IMR-90 (cell line): Measurements from ENCODE around the gene CRHBP. TPM values are rescaled to one million over a fixed set of nuclear protein-coding genes. Genes with fewer than 3 reads are reported as not detected.

Experiments used
- ATAC-seq: fragments of 200-7000 bp; cut with Tn5 transposase; 2 replicates; pipeline ENCODE4 v1.9.1; 2020; ENCODE audit warnings: low read depth, mild to moderate bottlenecking, moderate library complexity
- BruUV-seq: library from RNA; stranded (reverse); fragments of 400-500 nt; replicated peaks from 2 replicates; lab custom pipeline; 2021; lab: Mats Ljungman, UMichigan
- CTCF ChIA-PET: fragments of 300-600 bp; formaldehyde crosslinking; extraction: SDS; loops from one replicate; lab custom pipeline; 2021; ENCODE audit warnings: antibody characterized with exemption; lab: Yijun Ruan, JAX
- POLR2A ChIA-PET: fragments of 300-600 bp; sonication (Branson Sonifier 250); formaldehyde crosslinking; loops from one replicate; lab custom pipeline; 2022; ENCODE audit warnings: antibody characterized with exemption; ENCODE audit not compliant: unreplicated experiment; lab: Charles Lee
- DNase-seq: peaks from one replicate; pipeline ENCODE4 v3.0.0; 2013
- H2AFZ ChIP-seq: replicated peaks from 2 replicates; pipeline ENCODE3; 2013; ENCODE audit warnings: low read length, mild to moderate bottlenecking; ENCODE audit not compliant: poor library complexity
- H2AK5ac ChIP-seq: 2 replicates; pipeline ENCODE4 v1.6.1; 2013; ENCODE audit warnings: low read depth, low read length, inconsistent platforms
- H2AK9ac ChIP-seq: replicated peaks from 2 replicates; pipeline ENCODE3; 2013; ENCODE audit warnings: mild to moderate bottlenecking, low read depth, low read length, moderate library complexity; ENCODE audit not compliant: poor library complexity
- H2BK120ac ChIP-seq: 2 replicates; pipeline ENCODE4 v1.6.1; 2013; ENCODE audit warnings: low read depth, low read length, inconsistent platforms
- H2BK15ac ChIP-seq: 3 replicates; pipeline ENCODE4 v1.6.1; 2013; ENCODE audit warnings: low read depth, low read length, inconsistent platforms
- H2BK20ac ChIP-seq: 2 replicates; pipeline ENCODE4 v1.6.1; 2013; ENCODE audit warnings: low read depth, mild to moderate bottlenecking, inconsistent platforms, low read length, moderate library complexity
- H2BK5ac ChIP-seq: 2 replicates; pipeline ENCODE4 v1.6.1; 2013; ENCODE audit warnings: mild to moderate bottlenecking, low read depth, low read length, inconsistent platforms; ENCODE audit not compliant: poor library complexity, severe bottlenecking
- H3K14ac ChIP-seq: replicated peaks from 2 replicates; pipeline ENCODE4 v1.6.1; 2013; ENCODE audit warnings: low read depth, low read length, inconsistent platforms
- H3K18ac ChIP-seq: 2 replicates; pipeline ENCODE4 v1.6.1; 2013; ENCODE audit warnings: low read depth, low read length, control low read depth
- H3K23ac ChIP-seq: 2 replicates; pipeline ENCODE4 v1.6.1; 2013; ENCODE audit warnings: low read depth, low read length, inconsistent platforms
- H3K27ac ChIP-seq: 2 replicates; pipeline ENCODE4 v1.5.1; 2013; ENCODE audit warnings: mild to moderate bottlenecking, control low read depth, low read length; ENCODE audit not compliant: insufficient read depth
- H3K27me3 ChIP-seq: 2 replicates; pipeline ENCODE4 v1.6.1; 2013; ENCODE audit warnings: low read length; ENCODE audit not compliant: control insufficient read depth, insufficient read depth
- H3K36me3 ChIP-seq: 2 replicates; pipeline ENCODE4 v1.6.1; 2013; ENCODE audit warnings: low read length, mixed read lengths; ENCODE audit not compliant: control insufficient read depth, insufficient read depth
- H3K4ac ChIP-seq: 2 replicates; pipeline ENCODE4 v1.6.1; 2013; ENCODE audit warnings: low read depth, low read length, inconsistent platforms
- H3K4me1 ChIP-seq: 2 replicates; pipeline ENCODE4 v1.6.1; 2013; ENCODE audit warnings: low read length, mixed read lengths; ENCODE audit not compliant: control insufficient read depth, insufficient read depth
- H3K4me2 ChIP-seq: 2 replicates; pipeline ENCODE4 v1.6.1; 2013; ENCODE audit warnings: low read depth, mild to moderate bottlenecking, control low read depth, low read length, moderate library complexity
- H3K4me3 ChIP-seq: 2 replicates; pipeline ENCODE4 v1.5.1; 2013; ENCODE audit warnings: low read depth, mild to moderate bottlenecking, control low read depth, low read length, moderate library complexity; ENCODE audit not compliant: insufficient read depth
- H3K56ac ChIP-seq: 2 replicates; pipeline ENCODE4 v1.6.1; 2013; ENCODE audit warnings: low read length, inconsistent platforms; ENCODE audit not compliant: insufficient read depth; ENCODE audit errors: extremely low read depth
- H3K79me1 ChIP-seq, 2 experiments: 2 replicates each; pipeline ENCODE4 v1.6.1; 2013; ENCODE audit warnings: low read length in 2 of 2, inconsistent platforms in 1 of 2, low read depth in 1 of 2
- H3K9ac ChIP-seq: 2 replicates; pipeline ENCODE4 v1.6.1; 2013; ENCODE audit warnings: low read depth, low read length, control low read depth
- H3K9me1 ChIP-seq: 2 replicates; pipeline ENCODE4 v1.6.1; 2013; ENCODE audit warnings: low read length, inconsistent platforms; ENCODE audit not compliant: insufficient read depth
- H3K9me3 ChIP-seq: 2 replicates; pipeline ENCODE4 v1.6.1; 2013; ENCODE audit warnings: low read length; ENCODE audit not compliant: control insufficient read depth, insufficient read depth
- H4K20me1 ChIP-seq: 2 replicates; pipeline ENCODE4 v1.6.1; 2013; ENCODE audit warnings: low read length, inconsistent platforms; ENCODE audit not compliant: insufficient read depth
- H4K5ac ChIP-seq: 2 replicates; pipeline ENCODE4 v1.6.1; 2013; ENCODE audit warnings: mild to moderate bottlenecking, low read depth, low read length, control low read depth
- H4K8ac ChIP-seq, 2 experiments: 2 replicates each; pipeline ENCODE4 v1.6.1; 2013; ENCODE audit warnings: low read depth in 2 of 2, low read length in 2 of 2, control low read depth in 1 of 2, inconsistent platforms in 1 of 2
- H4K91ac ChIP-seq: 2 replicates; pipeline ENCODE4 v1.6.1; 2013; ENCODE audit warnings: low read depth, low read length, inconsistent platforms; ENCODE audit not compliant: insufficient read depth
- FOS ChIP-seq: fragments of 150-350 bp; IDR thresholded peaks from 2 replicates; pipeline ENCODE4 v1.6.1; 2016; ENCODE audit warnings: low read depth, low read length
- NFE2L2 ChIP-seq: fragments of 150-350 bp; IDR thresholded peaks from 2 replicates; pipeline ENCODE4 v1.6.1; 2016; ENCODE audit warnings: low read depth, mild to moderate bottlenecking, low read length
- RFX5 ChIP-seq: IDR thresholded peaks from 2 replicates; pipeline ENCODE4 v1.8.0; 2012; ENCODE audit warnings: low read depth, mild to moderate bottlenecking, low read length, moderate library complexity
- WGBS, 2 experiments: methylation state at CpG; one replicate each; pipeline versions ENCODE4 v1.1.5 to v1.1.7; 2013; ENCODE audit warnings: missing lambda C conversion rate in 2 of 2; ENCODE audit not compliant: insufficient read length in 1 of 2; ENCODE audit errors: extremely low coverage in 2 of 2; 5-methylcytosine and 5-hydroxymethylcytosine counted together
- dilution Hi-C: fragments of 300-500 bp; cut with HindIII; formaldehyde crosslinking; loops from one replicate; pipeline ENCODE4 v1.14.3; 2018; ENCODE audit warnings: low sequenced_read_pairs; ENCODE audit not compliant: unreplicated experiment
- in situ Hi-C: fragments of 300-500 bp; cut with MboI; formaldehyde crosslinking; loops from 3 replicates; pipeline ENCODE4 v1.14.3; 2019; ENCODE audit warnings: low sequenced_read_pairs, inconsistent platforms, mixed read lengths
- intact Hi-C: fragments of 100-400 bp; cut with micrococcal nuclease; formaldehyde crosslinking; loops from 2 replicates; pipeline ENCODE4 v1.10.0; 2022
- polyA plus RNA-seq, 3 experiments: library from polyadenylated mRNA; depleted of rRNA; stranded (reverse); fragments of >200 nt; gene quantifications; 2 replicates each; pipeline ENCODE4 v1.2.3, GENCODE V29; 2012; ENCODE audit warnings: low replicate concordance in 1 of 3
- total RNA-seq: library from RNA; depleted of rRNA; stranded (reverse); fragments of >200 nt; gene quantifications from 2 replicates; pipeline ENCODE4 v1.2.3, GENCODE V29; 2012
- TF ChIP-seq, protein P1 (sequence below): fragments of 150-350 bp; IDR thresholded peaks from 2 replicates; pipeline ENCODE4 v1.6.1; 2016; ENCODE audit warnings: low read depth, mild to moderate bottlenecking, low read length, moderate library complexity, borderline replicate concordance

CRHBP gene
- total and polyA plus RNA-seq, 2 of the 4 experiments (the other 2 are of a cell fraction) = 0.09 TPM; not detected in 1

- Histone ChIP-seq H4K5ac (no peak overlapping the region), H3K23ac (no peak overlapping the region), H2BK20ac (no peak overlapping the region), H3K79me1 (no peaks in the 10 kb centered on the region), H3K4me1 (no peaks in the 10 kb centered on the region), H3K9ac (no peak overlapping the region), H3K9me1 (no peaks in the 10 kb centered on the region), H2BK120ac (no peak overlapping the region), H3K27ac (no peak overlapping the region), H3K4me2 (no peak overlapping the region), H2AFZ (no peak overlapping the region), H4K8ac (no peak overlapping the region), H3K56ac (no peak overlapping the region), H3K14ac (no peak overlapping the region), H4K20me1 (no peaks in the 10 kb centered on the region), H2AK5ac (no peak overlapping the region), H4K91ac (no peak overlapping the region), H2AK9ac (no peak overlapping the region), H3K4me3 (no peak overlapping the region), H3K4ac (no peak overlapping the region), H3K27me3 (peaks cover 22% of the 10 kb centered on the region), H3K36me3 (no peaks in the 10 kb centered on the region), H3K9me3 (no peaks in the 10 kb centered on the region), H2BK5ac (no peak overlapping the region), H3K18ac (no peak overlapping the region), H2BK15ac (no peak overlapping the region)
- TF ChIP-seq RFX5 (no peak), NFE2L2 (no peak), FOS (no peak)
- TF ChIP-seq, protein P1, sequence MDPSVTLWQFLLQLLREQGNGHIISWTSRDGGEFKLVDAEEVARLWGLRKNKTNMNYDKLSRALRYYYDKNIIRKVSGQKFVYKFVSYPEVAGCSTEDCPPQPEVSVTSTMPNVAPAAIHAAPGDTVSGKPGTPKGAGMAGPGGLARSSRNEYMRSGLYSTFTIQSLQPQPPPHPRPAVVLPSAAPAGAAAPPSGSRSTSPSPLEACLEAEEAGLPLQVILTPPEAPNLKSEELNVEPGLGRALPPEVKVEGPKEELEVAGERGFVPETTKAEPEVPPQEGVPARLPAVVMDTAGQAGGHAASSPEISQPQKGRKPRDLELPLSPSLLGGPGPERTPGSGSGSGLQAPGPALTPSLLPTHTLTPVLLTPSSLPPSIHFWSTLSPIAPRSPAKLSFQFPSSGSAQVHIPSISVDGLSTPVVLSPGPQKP = no peak
- no CpG with 5 or more reads among the region's 4 CpGs for WGBS, 2 experiments
- DNase-seq = no peak
- CTCF ChIA-PET = no interaction called here
- no peak for ATAC-seq
- POLR2A ChIA-PET = no interaction called here
- no TSS peak for BruUV-seq
- in situ Hi-C loops = no loop called here
- intact Hi-C loops = no loop called here
- dilution Hi-C loops = no loop called here
Measured at GRCh38 chr5:76927961-76928360, 24.9 kb upstream of the CRHBP start.
